Measurements from ENCODE around the gene TAOK1. TPM values are rescaled to one million over a fixed set of nuclear protein-coding genes. Genes with fewer than 3 reads are reported as not detected.

TAOK1 gene
- total and polyA plus RNA-seq, 2 of the 13 experiments (the other 11 are each of a cell fraction or from before 2014, with no cell fraction given), result 14.1 to 23.0 TPM

GRCh38 chr17:29568331-29569244 lies 178.4 kb downstream of the TAOK1 start, which contains the start of gene TP53I13 (continued):
- TF ChIP-seq RFX5 (IDR thresholded peaks at IDR 0.05; ENCODE audit: low read depth, low read length) (no peak), HOXA5 (CRISPR knock-in tag; IDR thresholded peaks at IDR 0.05) (no peak), SP5 (CRISPR knock-in tag; IDR thresholded peaks at IDR 0.05; ENCODE audit: borderline replicate concordance, low read depth) (peak; percentile 73), DRAP1 (CRISPR knock-in tag; IDR thresholded peaks at IDR 0.05) (peak; percentile 59; the same call in 1 of the 2 replicates), TFDP1 (CRISPR knock-in tag; IDR thresholded peaks at IDR 0.05; ENCODE audit: borderline replicate concordance) (no peak), YEATS2 (CRISPR knock-in tag; IDR thresholded peaks at IDR 0.05; ENCODE audit: borderline replicate concordance) (0 out of 2 replicates have a peak, but pooled peaks have one; percentile 31), GLI4 (CRISPR knock-in tag; IDR thresholded peaks at IDR 0.05; ENCODE audit: borderline replicate concordance) (no peak), HNF1A (IDR thresholded peaks at IDR 0.05; ENCODE audit: low read depth) (no peak), HNF1A (CRISPR knock-in tag; IDR thresholded peaks at IDR 0.05; ENCODE audit: borderline replicate concordance) (peak; percentile 28; the same call in 1 of the 2 replicates), ZFAT (CRISPR knock-in tag; conservative IDR thresholded peaks at IDR 0.05) (no peak), MYNN (CRISPR knock-in tag; IDR thresholded peaks at IDR 0.05; ENCODE audit: low read depth) (no peak), MBNL3 (CRISPR knock-in tag; conservative IDR thresholded peaks at IDR 0.05) (no peak), HMGXB4 (CRISPR knock-in tag; IDR thresholded peaks at IDR 0.05; ENCODE audit: borderline replicate concordance in 1 of 2, low read depth in 1 of 2) (peak; percentile 34 to 56; a peak in 1 of 4 replicates), ZNF720 (CRISPR knock-in tag; IDR thresholded peaks at IDR 0.05) (no peak), SSRP1 (CRISPR knock-in tag; IDR thresholded peaks at IDR 0.05) (no peak), TSC22D2 (CRISPR knock-in tag; IDR thresholded peaks at IDR 0.05; ENCODE audit: borderline replicate concordance) (0 out of 2 replicates have a peak, but pooled peaks have one; percentile 50), ZNF678 (CRISPR knock-in tag; IDR thresholded peaks at IDR 0.05) (peak; percentile 49; the same call in 1 of the 2 replicates), ARID2 (CRISPR knock-in tag; IDR thresholded peaks at IDR 0.05; ENCODE audit: borderline replicate concordance) (no peak; the same call in 1 of the 2 replicates), POGK (CRISPR knock-in tag; conservative IDR thresholded peaks at IDR 0.05) (0 out of 2 replicates have a peak, but pooled peaks have one; percentile 17)

Data from HepG2 (cell line).